Liver (tissue), 9 donors: Measurements from ENCODE around the gene RAET1G. TPM values are rescaled to one million over a fixed set of nuclear protein-coding genes. Genes with fewer than 3 reads are reported as not detected.

Experiments
- DNase-seq: peaks from one replicate; pipeline ENCODE4 v3.0.0-alpha.2; 2017; ENCODE audit warnings: low spot score
- H3K27ac ChIP-seq, 2 donors: one replicate each; pipeline ENCODE4 v1.7.0; 2013; ENCODE audit warnings: inconsistent platforms in 2 of 2, low read length in 2 of 2, control low read depth in 1 of 2, low read depth in 1 of 2, mild to moderate bottlenecking in 1 of 2
- H3K27me3 ChIP-seq, 4 donors: one replicate each; pipeline versions ENCODE4 v1.6.1 to v1.7.0; 2013; ENCODE audit warnings: low read length in 3 of 4, inconsistent platforms in 1 of 4, mild to moderate bottlenecking in 1 of 4, moderate library complexity in 1 of 4; ENCODE audit not compliant: control insufficient read depth in 4 of 4, insufficient read depth in 4 of 4
- H3K36me3 ChIP-seq, 4 donors: one replicate each; pipeline versions ENCODE4 v1.6.1 to v1.7.0; 2013; ENCODE audit warnings: low read length in 3 of 4, mild to moderate bottlenecking in 3 of 4, low read depth in 1 of 4, moderate library complexity in 1 of 4; ENCODE audit not compliant: control insufficient read depth in 4 of 4, insufficient read depth in 3 of 4
- H3K4me1 ChIP-seq, 4 donors: one replicate each; pipeline versions ENCODE4 v1.6.1 to v1.7.0; 2013; ENCODE audit warnings: low read length in 3 of 4, mild to moderate bottlenecking in 3 of 4, moderate library complexity in 1 of 4; ENCODE audit not compliant: control insufficient read depth in 4 of 4, insufficient read depth in 4 of 4
- H3K4me3 ChIP-seq, 3 donors: one replicate each; pipeline versions ENCODE4 v1.6.1 to v1.7.0; 2013; ENCODE audit warnings: low read length in 3 of 3, control low read depth in 1 of 3, low read depth in 1 of 3, mild to moderate bottlenecking in 1 of 3
- H3K9ac ChIP-seq, 2 donors: one replicate each; pipeline ENCODE4 v1.7.0; 2013; ENCODE audit warnings: low read length in 2 of 2, mild to moderate bottlenecking in 2 of 2, moderate library complexity in 2 of 2, control low read depth in 1 of 2, low read depth in 1 of 2
- H3K9me3 ChIP-seq, 4 donors: one replicate each; pipeline versions ENCODE4 v1.6.1 to v1.7.0; 2013; ENCODE audit warnings: low read length in 3 of 4; ENCODE audit not compliant: control insufficient read depth in 4 of 4
- ATF3 ChIP-seq: IDR thresholded peaks from 2 replicates; pipeline ENCODE4 v1.6.1; 2016; ENCODE audit warnings: antibody characterized with exemption
- EGR1 ChIP-seq, 2 donors: IDR thresholded peaks; 2 replicates each; pipeline ENCODE4 v1.6.1; 2016 to 2018; ENCODE audit warnings: antibody characterized with exemption in 2 of 2, low read depth in 2 of 2
- FOXA1 ChIP-seq: IDR thresholded peaks from 2 replicates; pipeline ENCODE4 v1.6.1; 2016; ENCODE audit warnings: antibody characterized with exemption
- FOXA2 ChIP-seq: IDR thresholded peaks from 2 replicates; pipeline ENCODE4 v1.6.1; 2016; ENCODE audit warnings: antibody characterized with exemption
- GABPA ChIP-seq, 2 donors: IDR thresholded peaks in 1 of 2; conservative IDR thresholded peaks in 1 of 2; 2 replicates each; pipeline ENCODE4 v1.6.1; 2016; ENCODE audit warnings: antibody characterized with exemption in 2 of 2, mild to moderate bottlenecking in 1 of 2, moderate library complexity in 1 of 2
- HNF4A ChIP-seq, 2 donors: conservative IDR thresholded peaks; 2 replicates each; pipeline ENCODE4 v1.6.1; 2016; ENCODE audit warnings: antibody characterized with exemption in 2 of 2, mild to moderate bottlenecking in 2 of 2
- HNF4G ChIP-seq: IDR thresholded peaks from 2 replicates; pipeline ENCODE4 v1.6.1; 2016; ENCODE audit warnings: antibody characterized with exemption
- JUND ChIP-seq, 2 donors: IDR thresholded peaks; 2 replicates each; pipeline ENCODE4 v1.6.1; 2016; ENCODE audit warnings: antibody characterized with exemption in 2 of 2
- NR2F2 ChIP-seq: IDR thresholded peaks from 2 replicates; pipeline ENCODE4 v1.6.1; 2016; ENCODE audit warnings: antibody characterized with exemption
- RAD21 ChIP-seq, 2 donors: IDR thresholded peaks; 2 replicates each; pipeline ENCODE4 v1.6.1; 2016; ENCODE audit warnings: antibody characterized with exemption in 2 of 2, mild to moderate bottlenecking in 2 of 2
- REST ChIP-seq: IDR thresholded peaks from 2 replicates; pipeline ENCODE4 v1.6.1; 2016; ENCODE audit warnings: antibody characterized with exemption, mild to moderate bottlenecking
- RXRA ChIP-seq, 2 donors: IDR thresholded peaks; 2 replicates each; pipeline ENCODE4 v1.6.1; 2017 to 2018; ENCODE audit warnings: antibody characterized with exemption in 2 of 2, mild to moderate bottlenecking in 1 of 2
- SP1 ChIP-seq: IDR thresholded peaks from 2 replicates; pipeline ENCODE4 v1.6.1; 2018; ENCODE audit warnings: antibody characterized with exemption, mild to moderate bottlenecking
- YY1 ChIP-seq: IDR thresholded peaks from 2 replicates; pipeline ENCODE4 v1.6.1; 2016; ENCODE audit warnings: antibody characterized with exemption, mild to moderate bottlenecking
- WGBS: extraction: QIAGEN DNeasy Blood & Tissue Kit; methylation state at CpG from one replicate; pipeline ENCODE4 v1.1.7; 2013; 5-methylcytosine and 5-hydroxymethylcytosine counted together
- polyA plus RNA-seq, 2 donors: library from polyadenylated mRNA; stranded (reverse) in 1 of 2; unstranded in 1 of 2; fragments of 200-250 nt in 1 of 2; fragments of >200 nt in 1 of 2; fragmentation: Nextera tagmentation in 1 of 2; extraction: Ambion mirVana in 1 of 2; gene quantifications; one replicate each; pipeline versions ENCODE4 v1.2.1 to v1.2.3, GENCODE V29; 2013 to 2015
- total RNA-seq, 2 donors: library from RNA; depleted of rRNA; stranded (reverse); fragments of >200 nt; gene quantifications; one replicate each; pipeline ENCODE4 v1.2.3, GENCODE V29; 2014
- TF ChIP-seq, protein P1 (sequence below): fragments of 150-350 bp; IDR thresholded peaks from 2 replicates; pipeline ENCODE4 v1.5.1; 2017; ENCODE audit warnings: improper control_type of control experiment, low read depth, low read length; ENCODE audit not compliant: missing input control
- TF ChIP-seq, protein P2 (sequence below): IDR thresholded peaks from 2 replicates; pipeline ENCODE4 v1.6.1; 2016; ENCODE audit warnings: antibody characterized with exemption
- donor health status: healthy.
- donor health status: healthy.
- donor health status: healthy.
- donor health status: healthy.
- donor health status: healthy.

Gene RAET1G
- total and polyA plus RNA-seq, 4 donors = not detected

- 90% methylated on average over 6 of the region's 6 CpGs for WGBS
- H3K9ac ChIP-seq = no peak overlapping the region
- no peaks in the 10 kb centered on the region for H3K36me3 ChIP-seq
- H3K9me3 ChIP-seq = no peaks in the 10 kb centered on the region
- H3K4me3 ChIP-seq = no peak overlapping the region
- TF ChIP-seq EGR1 (IDR thresholded peaks at IDR 0.05; ENCODE audit: low read depth in 2 of 2) (no peak), SP1 (no peak), RAD21 (IDR thresholded peaks at IDR 0.05) (no peak), GABPA (IDR thresholded peaks at IDR 0.05 in 1 of 2, conservative IDR thresholded peaks at IDR 0.05 in 1 of 2) (no peak), JUND (IDR thresholded peaks at IDR 0.05) (no peak), RXRA (IDR thresholded peaks at IDR 0.05) (no peak), ATF3 (no peak), FOXA1 (no peak), HNF4G (no peak), NR2F2 (no peak), HNF4A (conservative IDR thresholded peaks at IDR 0.05) (no peak)
- TF ChIP-seq, protein P1, sequence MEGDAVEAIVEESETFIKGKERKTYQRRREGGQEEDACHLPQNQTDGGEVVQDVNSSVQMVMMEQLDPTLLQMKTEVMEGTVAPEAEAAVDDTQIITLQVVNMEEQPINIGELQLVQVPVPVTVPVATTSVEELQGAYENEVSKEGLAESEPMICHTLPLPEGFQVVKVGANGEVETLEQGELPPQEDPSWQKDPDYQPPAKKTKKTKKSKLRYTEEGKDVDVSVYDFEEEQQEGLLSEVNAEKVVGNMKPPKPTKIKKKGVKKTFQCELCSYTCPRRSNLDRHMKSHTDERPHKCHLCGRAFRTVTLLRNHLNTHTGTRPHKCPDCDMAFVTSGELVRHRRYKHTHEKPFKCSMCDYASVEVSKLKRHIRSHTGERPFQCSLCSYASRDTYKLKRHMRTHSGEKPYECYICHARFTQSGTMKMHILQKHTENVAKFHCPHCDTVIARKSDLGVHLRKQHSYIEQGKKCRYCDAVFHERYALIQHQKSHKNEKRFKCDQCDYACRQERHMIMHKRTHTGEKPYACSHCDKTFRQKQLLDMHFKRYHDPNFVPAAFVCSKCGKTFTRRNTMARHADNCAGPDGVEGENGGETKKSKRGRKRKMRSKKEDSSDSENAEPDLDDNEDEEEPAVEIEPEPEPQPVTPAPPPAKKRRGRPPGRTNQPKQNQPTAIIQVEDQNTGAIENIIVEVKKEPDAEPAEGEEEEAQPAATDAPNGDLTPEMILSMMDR = no peak
- TF ChIP-seq, protein P2, sequence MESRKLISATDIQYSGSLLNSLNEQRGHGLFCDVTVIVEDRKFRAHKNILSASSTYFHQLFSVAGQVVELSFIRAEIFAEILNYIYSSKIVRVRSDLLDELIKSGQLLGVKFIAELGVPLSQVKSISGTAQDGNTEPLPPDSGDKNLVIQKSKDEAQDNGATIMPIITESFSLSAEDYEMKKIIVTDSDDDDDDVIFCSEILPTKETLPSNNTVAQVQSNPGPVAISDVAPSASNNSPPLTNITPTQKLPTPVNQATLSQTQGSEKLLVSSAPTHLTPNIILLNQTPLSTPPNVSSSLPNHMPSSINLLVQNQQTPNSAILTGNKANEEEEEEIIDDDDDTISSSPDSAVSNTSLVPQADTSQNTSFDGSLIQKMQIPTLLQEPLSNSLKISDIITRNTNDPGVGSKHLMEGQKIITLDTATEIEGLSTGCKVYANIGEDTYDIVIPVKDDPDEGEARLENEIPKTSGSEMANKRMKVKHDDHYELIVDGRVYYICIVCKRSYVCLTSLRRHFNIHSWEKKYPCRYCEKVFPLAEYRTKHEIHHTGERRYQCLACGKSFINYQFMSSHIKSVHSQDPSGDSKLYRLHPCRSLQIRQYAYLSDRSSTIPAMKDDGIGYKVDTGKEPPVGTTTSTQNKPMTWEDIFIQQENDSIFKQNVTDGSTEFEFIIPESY = no peak
- H3K27me3 ChIP-seq = no peaks in the 10 kb centered on the region
- DNase-seq = no peak
- H3K27ac ChIP-seq = no peak overlapping the region
- H3K4me1 ChIP-seq = peaks cover 3 to 11% (median 7%) of the 10 kb centered on the region in 4 donors
These were observed 23.4 kb downstream of the RAET1G start for GRCh38 chr6:149899486-149899885.

GRCh38 chr6:149898966-149899365, 24.0 kb downstream of the RAET1G start:
- H3K4me1 ChIP-seq = peaks cover 3 to 11% (median 7%) of the 10 kb centered on the region in 4 donors
- H3K27me3 ChIP-seq = no peaks in the 10 kb centered on the region
- no peak overlapping the region for H3K27ac ChIP-seq
- no peaks in the 10 kb centered on the region for H3K9me3 ChIP-seq
- no peaks in the 10 kb centered on the region for H3K36me3 ChIP-seq
- WGBS = 98% methylated on average over 9 of the region's 9 CpGs
- DNase-seq = no peak
- TF ChIP-seq RAD21 (IDR thresholded peaks at IDR 0.05) (no peak), FOXA1 (no peak), JUND (IDR thresholded peaks at IDR 0.05) (no peak), SP1 (no peak), NR2F2 (no peak), REST (no peak), EGR1 (IDR thresholded peaks at IDR 0.05; ENCODE audit: low read depth in 2 of 2) (no peak), FOXA2 (no peak), YY1 (no peak), HNF4A (conservative IDR thresholded peaks at IDR 0.05) (no peak), HNF4G (no peak)
- TF ChIP-seq, protein P2 = no peak
- TF ChIP-seq, protein P1 = no peak
- no peak overlapping the region for H3K9ac ChIP-seq
- no peak overlapping the region for H3K4me3 ChIP-seq
